ENCODE results near the gene GART.
"Not testable (repeated sequence)": the region's sequence is repeated elsewhere in the genome, so short reads cannot be mapped to it uniquely, and the experiment has no call there.

Gene GART

GRCh38 chr21:33541756-33542639 is at the start of gene GART:
TSS of gene GART (minus strand) at chr21:33542117. CDS start at chr21:33539315, 2,802 bp downstream.
- DNase-seq: peak; percentile 91

DNA sequence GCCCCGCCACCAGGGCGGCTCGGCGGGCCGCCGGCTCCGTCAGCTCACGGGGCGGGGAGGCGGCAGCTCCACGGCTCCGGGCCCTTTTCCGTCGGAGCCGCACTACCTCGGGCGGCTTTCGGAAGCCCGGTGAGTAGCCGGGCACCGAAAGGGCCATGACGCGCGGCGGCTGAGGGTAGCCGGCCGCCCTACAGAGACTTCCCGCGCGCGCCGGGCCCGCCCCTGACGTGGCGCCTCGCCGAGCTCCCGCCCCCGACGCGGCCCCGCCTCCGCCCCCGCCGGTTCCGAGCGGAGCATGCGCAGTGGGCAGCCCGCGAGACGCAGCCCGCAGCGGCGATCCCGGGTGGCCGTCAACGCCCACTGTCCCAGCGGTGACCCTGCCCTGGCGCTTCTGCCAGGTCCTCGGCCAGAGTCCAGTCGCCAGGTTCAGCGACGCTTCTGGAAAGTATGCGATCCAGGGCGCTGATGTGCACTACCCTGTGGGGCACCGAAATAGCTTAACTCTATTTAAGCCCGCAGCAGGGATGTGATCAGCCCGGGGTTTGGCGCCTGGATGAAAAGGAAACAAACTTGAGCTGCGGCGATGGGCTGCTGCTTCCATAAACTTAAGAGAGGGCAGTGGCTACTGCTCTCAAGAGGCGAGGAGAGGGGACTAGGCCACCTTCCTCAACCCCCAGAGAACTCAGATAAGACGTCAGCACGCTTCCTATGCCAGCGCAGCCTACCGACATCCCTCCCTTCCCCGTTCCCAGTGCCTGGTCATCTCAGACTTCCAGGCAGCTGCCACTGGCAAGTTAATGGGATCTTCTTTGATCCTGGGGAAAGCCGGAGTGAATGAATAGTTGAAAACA is 46.8 kb upstream of the GART start, which contains the start of gene DONSON:
DONSON (minus strand) TSS at position 200 of the 851 bp plus-strand sequence; CDS start at position 157, 43 bp downstream.
- DNase-seq: peak; percentile 93

GRCh38 chr21:33587792-33588484 is 46.0 kb upstream of the GART start:
- DNase-seq: peak; percentile 69

DNA sequence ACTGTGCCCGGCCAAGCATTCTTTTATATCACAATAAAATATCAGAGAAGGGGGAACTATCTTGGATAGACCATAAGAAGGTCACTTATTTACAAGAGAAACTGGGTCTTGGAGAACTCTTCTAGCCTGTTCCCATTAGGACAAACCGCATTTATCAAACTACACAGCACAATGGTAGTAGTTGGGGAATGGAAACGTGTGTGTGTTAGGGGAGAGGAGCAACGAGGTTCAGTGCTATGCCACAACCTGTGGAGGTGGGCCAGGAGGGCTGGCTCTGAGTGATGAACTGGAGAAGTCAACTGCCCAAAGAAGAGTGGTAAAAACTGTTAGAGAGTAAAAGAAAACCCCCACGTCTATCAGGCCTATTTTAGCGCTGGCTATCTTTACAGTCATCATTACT is 45.0 kb upstream of the GART start:
- DNase-seq: no peak

DNA sequence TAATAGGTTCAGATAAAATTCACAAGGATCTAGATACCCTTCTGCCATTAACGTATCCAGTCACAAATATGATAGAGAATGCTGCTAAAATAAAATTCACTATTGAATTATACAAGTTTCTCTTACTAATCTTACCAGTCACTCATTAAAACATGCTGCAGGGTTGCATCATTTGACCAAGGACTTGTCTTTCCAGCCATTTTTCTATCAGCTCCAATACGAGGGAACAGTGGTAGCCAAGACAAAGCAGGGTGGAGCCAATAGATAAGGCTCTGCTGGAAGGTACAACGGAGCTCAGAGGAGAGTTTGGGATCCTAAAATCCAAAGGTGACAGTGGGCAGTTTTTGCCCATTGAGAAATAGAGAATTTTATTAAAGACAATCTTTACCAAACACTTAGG is 42.5 kb upstream of the GART start:
- DNase-seq: no peak

DNA sequence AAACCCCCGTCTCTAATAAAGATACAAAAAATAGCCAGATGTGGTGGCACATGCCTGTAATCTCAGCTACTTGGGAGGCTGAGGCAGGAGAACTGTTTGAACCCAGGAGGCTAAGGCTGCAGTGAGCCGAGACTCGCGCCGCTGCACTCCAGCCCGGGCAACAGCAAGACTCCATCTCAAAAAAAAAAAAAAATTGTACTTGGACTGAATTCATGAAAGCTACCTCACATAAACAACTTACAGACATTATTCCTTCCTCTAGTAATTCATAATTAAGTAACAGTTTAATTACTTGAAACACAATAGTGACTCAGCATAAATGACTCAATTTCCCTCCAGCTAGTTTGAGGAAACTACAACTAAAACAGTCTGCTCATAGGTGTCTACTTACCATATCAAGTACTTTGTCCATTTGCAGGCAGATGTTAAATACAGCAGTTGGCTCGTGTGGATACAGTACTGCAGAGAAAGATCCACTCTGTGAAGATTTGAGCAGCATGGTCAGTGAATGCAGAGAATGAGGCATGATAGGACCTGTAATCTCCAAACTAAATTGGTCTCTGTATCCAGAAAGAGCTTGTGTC is 37.1 kb upstream of the GART start:
- no peak for DNase-seq

DNA sequence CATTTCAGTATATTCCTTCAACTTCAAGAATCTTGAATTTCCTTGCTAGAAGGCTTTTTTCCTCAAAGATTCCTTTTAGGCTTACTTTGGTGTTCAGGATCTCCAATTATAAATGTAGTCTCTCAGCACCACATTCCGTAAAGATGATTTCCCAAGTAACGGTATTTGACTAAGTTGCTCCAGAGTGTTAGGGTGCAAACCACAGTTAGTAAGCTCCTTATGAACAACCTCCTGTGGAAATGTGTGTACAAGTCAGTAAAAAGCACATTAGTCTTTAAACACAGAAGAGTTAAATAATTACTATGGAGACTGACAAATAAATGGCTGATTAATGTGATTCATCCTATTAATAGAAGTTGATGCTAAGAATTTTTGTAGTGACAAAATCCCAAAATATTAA is 36.3 kb upstream of the GART start:
- no peak for DNase-seq

- DNase-seq: not testable (repeated sequence)
Observed at GRCh38 chr21:33576741-33577141, 34.8 kb upstream of the GART start.

- no peak for DNase-seq
Observed at GRCh38 chr21:33572350-33572749, 30.4 kb upstream of the GART start.

DNA sequence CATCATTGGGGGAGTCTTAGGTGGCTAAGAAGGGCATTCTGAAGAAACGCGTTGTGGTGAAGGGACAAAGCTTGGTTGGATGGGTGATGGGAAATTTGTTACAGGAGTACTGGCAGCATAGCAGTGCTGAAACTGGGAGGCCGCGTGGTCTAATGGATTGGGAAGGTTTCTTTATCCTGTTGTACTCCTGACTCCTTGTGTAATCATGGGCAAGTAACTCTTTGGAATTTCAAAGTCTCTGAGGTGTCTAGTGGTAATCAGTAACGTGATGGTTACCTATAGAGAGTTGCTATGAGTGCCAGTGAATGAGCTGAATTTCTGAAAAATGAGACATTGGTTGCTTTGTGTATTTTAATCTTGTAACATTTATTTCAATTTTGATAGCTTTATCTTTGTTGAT is 28.1 kb upstream of the GART start:
- no peak for DNase-seq

DNA sequence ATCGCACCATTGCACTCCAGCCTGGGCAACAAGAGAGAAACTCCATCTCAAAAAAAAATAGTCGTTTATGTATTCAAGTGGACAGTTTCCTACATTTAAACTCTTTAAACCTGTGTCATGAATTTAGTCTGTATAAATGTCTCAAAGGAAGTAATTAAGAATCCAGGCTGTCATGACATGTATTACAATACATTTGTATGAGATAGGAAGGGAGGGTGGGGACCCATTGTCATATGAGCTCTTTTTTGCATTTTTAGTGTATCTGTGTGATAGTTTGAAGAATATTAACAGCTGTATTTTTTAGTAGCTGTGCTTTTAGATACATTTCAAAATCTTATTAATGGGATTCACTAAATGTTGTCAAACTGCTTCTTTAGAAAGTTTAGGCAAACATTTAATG is 26.5 kb upstream of the GART start:
- DNase-seq: no peak

GRCh38 chr21:33567914-33568313 is 26.0 kb upstream of the GART start:
- DNase-seq: no peak

DNA sequence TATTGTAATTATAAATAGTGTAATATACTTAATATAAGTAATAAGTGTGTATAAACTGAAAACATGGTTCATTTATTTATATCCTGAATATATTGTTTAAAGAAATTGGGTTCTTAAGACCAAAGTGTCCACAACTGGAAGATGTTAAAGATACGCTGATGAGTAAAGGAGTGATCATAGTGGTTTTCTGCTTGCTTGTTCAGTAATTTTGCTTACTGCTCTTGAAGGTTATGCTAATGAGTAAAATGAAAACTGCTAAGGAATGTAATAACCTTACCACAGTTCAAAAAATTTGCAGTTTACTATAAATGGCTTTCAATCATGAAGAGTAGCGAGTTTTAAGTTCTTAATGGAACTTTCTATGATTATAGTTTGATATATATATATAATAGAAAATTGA is 24.6 kb upstream of the GART start:
- DNase-seq: no peak

GRCh38 chr21:33562389-33562788 is 20.5 kb upstream of the GART start:
- no peak for DNase-seq

GRCh38 chr21:33561373-33561772 is 19.5 kb upstream of the GART start:
- no peak for DNase-seq

- DNase-seq: no peak
Observed at GRCh38 chr21:33560965-33561364, 19.0 kb upstream of the GART start.

DNA sequence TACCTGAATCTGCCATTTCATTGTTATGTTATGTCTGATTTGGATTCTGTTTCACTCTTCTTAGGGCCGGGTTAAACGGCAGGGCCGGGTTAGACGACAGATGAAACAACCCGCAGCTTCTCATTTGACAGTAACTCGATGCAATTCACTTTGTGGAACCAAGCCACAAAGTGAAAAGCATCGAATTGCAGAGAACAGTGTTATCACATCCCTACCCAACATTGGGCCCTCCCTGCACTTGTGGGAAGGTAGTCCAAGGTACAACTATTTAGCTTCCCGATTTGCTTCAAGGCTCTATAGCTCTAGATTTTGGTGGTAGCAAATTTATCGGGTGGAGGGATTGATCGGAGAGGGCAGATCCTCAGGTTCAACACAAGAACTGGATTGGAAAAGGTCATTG is 17.9 kb upstream of the GART start:
- DNase-seq: no peak

DNA sequence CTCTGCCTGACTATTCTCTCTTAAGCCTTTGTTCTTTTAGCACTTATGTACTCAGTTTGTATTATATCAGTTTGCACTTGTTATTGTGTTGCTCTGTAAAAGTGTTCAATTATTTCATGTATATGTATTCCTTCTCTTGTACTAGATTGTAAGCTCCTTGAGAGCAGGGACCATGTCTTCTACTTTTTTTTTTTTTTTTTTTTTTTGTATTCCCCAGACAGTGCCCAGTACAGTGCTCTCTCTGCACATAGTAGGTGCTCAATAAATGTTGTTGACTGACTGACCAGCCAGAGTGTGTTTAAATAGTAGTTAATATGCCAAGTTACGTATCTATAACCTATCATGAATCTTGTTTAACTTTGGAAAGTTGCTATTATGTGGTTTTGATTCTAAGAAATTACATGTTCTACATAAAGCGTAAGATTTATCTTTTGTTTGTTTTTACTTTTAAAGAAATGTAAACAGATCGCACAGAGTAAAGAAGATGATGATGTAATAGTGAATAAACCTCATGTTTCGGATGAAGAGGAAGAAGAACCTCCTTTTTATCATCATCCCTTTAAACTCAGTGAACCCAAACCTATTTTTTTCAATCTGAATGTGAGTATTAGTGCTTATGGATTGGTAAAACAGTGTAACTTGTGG is 17.0 kb upstream of the GART start:
- DNase-seq: no peak

DNA sequence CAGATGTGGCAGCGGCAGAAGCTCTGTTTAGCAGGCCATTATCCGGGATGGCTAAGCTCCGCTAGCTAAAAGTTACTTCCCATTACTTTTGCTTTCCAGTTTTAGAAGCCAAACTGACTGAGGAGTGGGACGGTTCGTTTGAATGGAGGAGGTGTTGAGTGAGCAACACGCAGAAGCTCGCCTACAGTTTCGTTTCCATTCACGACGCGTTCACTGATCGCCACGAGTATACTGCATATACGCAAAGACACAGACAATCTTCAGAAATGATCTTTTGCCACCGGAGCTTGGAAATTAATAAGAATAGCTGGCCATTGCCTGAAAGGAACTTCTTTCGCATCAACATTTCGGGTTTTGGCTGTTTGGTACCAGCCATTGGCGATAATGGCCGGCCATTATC is 15.5 kb upstream of the GART start:
- no peak for DNase-seq

DNA sequence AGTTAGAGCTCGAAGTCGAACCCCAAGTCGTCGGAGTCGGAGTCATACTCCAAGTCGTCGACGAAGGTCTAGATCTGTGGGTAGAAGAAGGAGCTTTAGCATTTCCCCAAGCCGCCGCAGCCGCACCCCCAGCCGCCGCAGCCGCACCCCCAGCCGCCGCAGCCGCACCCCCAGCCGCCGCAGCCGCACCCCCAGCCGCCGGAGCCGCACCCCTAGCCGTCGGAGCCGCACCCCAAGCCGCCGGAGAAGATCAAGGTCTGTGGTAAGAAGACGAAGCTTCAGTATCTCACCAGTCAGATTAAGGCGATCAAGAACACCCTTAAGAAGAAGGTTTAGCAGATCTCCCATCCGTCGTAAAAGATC is 13.0 kb upstream of the GART start:
- DNase-seq: no peak

DNA sequence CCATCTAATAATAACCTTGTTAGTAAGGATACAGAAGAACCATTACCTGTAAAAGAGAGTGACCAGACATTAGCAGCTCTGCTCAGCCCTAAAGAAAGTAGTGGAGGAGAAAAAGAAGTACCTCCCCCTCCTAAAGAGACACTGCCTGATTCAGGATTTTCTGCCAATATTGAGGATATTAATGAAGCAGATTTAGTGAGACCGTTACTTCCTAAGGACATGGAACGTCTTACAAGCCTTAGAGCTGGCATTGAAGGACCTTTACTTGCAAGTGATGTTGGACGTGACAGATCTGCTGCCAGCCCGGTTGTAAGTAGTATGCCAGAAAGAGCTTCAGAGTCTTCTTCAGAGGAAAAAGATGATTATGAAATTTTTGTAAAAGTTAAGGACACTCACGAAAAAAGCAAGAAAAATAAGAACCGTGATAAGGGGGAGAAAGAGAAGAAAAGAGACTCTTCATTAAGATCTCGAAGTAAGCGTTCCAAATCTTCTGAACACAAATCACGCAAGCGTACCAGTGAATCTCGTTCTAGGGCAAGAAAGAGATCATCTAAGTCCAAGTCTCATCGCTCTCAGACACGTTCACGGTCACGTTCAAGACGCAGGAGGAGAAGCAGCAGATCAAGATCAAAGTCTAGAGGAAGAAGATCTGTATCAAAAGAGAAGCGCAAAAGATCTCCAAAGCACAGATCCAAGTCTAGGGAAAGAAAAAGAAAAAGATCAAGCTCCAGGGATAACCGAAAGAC is 12.5 kb upstream of the GART start:
- DNase-seq: no peak
